Retinal pigment epithelial cell (primary cell): Measurements from ENCODE around the gene PCNX1.
"Not testable (repeated sequence)": the region's sequence is repeated elsewhere in the genome, so short reads cannot be mapped to it uniquely, and the experiment has no call there.

Experiments
- DNase-seq: peaks from one replicate; pipeline ENCODE4 v3.0.0-alpha.2; 2010; ENCODE audit warnings: low read depth
- H3K4me3 ChIP-seq: 2 replicates; pipeline ENCODE4 v1.5.1; 2011; ENCODE audit warnings: mild to moderate bottlenecking, low read length, control low read depth, moderate library complexity
- TF ChIP-seq, protein P1 (sequence below): conservative IDR thresholded peaks from 2 replicates; pipeline ENCODE4 v1.5.1; 2011; ENCODE audit warnings: low read depth, low read length, control low read depth, inconsistent platforms

The PCNX1 gene

DNA sequence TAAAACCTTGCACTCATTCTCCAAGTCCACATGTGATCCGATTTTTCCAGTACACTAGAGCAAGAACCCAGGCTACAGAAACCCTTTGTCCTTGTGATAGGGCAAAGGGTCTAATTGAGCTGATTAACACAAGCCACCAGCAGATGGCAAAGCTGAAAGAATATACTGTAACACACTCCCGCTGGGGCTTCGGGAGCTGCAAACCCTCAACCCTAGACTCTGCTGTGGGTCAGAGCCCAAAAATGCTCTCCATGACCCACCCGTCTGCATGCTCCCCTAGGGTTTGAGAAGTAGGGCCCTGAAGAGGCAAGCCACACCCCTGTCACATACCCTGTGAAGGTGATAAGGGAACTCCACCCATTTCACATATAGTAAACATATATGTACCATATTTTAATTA, 33.6 kb upstream of the PCNX1 start:
- no peak for DNase-seq
- TF ChIP-seq, protein P1, sequence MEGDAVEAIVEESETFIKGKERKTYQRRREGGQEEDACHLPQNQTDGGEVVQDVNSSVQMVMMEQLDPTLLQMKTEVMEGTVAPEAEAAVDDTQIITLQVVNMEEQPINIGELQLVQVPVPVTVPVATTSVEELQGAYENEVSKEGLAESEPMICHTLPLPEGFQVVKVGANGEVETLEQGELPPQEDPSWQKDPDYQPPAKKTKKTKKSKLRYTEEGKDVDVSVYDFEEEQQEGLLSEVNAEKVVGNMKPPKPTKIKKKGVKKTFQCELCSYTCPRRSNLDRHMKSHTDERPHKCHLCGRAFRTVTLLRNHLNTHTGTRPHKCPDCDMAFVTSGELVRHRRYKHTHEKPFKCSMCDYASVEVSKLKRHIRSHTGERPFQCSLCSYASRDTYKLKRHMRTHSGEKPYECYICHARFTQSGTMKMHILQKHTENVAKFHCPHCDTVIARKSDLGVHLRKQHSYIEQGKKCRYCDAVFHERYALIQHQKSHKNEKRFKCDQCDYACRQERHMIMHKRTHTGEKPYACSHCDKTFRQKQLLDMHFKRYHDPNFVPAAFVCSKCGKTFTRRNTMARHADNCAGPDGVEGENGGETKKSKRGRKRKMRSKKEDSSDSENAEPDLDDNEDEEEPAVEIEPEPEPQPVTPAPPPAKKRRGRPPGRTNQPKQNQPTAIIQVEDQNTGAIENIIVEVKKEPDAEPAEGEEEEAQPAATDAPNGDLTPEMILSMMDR = no peak
- no peak overlapping the region for H3K4me3 ChIP-seq

DNA sequence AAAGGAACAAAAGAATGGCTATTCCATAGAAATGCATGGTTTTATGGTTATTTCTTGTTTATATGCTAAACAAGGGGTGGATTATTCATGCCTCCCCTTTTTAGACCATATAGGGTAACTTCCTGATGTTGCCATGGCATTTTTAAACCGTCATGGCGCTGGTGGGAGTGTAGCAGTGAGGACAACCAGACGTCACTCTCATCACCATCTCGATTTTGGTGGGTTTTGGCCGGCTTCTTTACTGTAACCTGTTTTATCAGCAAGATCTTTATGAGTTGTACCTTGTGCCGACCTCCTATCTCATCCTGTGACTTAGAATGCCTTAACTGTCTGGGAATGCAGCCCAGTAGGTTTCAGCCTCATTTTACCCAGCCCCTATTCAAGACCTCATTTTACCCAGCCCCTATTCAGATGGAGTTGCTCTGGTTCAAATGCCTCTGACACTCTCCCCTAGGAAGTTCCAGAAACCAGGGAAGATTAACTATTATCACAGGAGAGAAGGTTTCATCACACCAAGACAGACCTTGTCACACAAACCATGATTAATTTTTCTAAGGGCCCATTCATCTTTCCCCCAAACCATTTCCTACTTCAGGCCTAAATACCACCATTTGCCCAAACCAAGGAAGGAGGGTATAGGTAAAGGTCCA, 31.3 kb upstream of the PCNX1 start:
- not testable (repeated sequence) for DNase-seq

DNA sequence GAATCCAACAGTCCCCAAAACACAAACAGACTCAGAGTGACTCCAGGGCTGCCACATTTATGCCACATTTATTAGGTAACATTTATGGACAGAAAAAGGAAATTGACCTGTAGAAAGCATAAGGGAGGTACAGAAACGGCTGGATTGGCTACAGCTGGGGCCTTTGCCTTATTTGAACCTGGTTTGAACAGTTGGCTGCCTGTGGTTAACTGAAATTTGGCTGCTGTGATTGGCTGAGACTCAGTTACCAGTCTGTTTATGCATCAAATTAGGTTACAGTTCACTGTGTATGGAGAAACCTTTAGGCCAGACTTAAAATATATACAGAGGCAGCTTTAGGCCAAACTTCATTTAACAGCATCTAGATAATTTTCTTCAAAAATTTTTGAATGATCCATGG, 27.8 kb upstream of the PCNX1 start:
- no peak for DNase-seq
- TF ChIP-seq, protein P1 = no peak
- H3K4me3 ChIP-seq = no peak overlapping the region

More for the DNA sequence above, 31.3 kb upstream of the PCNX1 start:
- not testable (repeated sequence) for H3K4me3 ChIP-seq

DNA sequence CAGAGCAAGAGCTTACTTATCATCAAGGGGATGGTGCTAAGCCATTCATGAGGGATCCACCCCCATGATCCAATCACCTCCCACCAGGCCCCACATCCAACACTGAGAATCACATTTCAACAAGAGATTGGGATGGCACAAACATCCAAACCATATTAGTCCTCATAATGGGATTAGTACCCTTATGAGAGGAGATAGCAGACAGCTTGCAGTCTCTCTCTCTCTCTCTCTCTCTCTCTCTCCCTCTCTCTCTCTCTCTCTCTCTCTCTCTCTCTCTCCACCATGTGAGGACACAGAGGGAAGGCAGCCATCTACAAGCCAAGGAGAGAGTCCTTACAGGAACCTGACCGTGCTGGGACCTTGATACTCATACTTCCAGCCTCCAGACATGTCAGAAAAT, 26.4 kb upstream of the PCNX1 start:
- not testable (repeated sequence) for DNase-seq, H3K4me3 ChIP-seq

DNA sequence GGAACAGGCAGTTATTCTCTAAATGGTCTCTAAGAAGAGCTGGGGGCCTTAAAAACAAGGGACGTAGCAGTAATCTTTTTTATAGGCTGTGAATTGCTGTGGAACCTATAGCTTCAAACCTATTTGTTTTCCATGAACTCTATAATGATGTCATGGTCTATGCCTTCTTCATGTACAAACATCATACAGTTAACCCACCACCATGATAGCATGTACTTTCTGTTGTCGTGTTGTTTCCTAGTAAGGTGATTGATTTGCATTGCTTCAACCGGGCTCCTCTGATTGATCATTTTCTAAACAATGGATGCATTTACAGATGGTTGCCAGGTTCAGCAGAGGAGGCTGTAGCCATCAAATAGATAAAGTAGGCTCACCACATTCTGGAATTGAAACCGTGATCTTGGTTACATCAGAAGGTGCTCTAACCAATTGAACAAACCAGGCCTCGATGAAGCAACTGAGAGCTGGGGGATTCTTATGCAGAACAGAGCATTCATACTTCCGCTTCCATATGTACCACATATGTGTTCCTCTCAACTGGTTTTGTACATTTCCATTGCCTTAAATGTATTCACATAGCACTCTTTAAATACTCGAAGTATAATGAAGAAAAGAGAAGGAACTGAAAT, 25.6 kb upstream of the PCNX1 start:
- H3K4me3 ChIP-seq = no peak overlapping the region
- no peak for DNase-seq
- TF ChIP-seq, protein P1 = no peak

DNA sequence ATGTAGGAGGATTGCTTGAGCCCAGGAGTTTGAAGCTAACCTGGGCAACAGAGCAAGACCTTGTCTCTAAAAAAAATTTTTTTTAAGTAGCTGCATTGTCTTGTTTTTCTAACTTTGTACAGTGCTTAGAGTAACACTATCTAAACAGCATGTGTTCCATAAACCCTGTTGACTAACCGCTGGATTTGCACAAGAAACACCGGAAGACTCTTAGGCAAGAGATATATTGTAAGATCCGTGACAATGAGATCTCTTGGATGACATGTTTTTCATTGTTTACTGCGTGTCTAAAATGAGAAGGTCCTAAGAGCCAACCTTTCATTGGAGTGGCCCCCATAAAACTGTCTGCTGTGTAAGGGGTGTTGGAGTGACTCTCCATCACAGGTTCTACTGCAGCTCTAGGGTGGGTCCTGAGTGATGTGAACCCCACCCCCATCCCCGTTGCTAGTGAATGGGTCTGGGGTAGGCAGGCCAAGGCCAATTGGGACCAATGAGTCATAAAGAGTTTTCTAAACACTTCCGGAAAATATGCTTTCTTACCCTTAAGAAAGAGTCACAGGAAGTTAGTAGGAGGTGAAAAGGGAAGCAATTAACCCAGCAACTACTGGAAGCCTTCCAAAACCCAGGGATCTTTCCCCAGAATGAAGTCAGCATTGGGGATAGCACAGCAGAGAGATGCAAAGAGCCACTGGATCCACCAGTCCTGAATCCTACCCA, 24.3 kb upstream of the PCNX1 start:
- no peak overlapping the region for H3K4me3 ChIP-seq
- DNase-seq = no peak
- TF ChIP-seq, protein P1 = no peak

DNA sequence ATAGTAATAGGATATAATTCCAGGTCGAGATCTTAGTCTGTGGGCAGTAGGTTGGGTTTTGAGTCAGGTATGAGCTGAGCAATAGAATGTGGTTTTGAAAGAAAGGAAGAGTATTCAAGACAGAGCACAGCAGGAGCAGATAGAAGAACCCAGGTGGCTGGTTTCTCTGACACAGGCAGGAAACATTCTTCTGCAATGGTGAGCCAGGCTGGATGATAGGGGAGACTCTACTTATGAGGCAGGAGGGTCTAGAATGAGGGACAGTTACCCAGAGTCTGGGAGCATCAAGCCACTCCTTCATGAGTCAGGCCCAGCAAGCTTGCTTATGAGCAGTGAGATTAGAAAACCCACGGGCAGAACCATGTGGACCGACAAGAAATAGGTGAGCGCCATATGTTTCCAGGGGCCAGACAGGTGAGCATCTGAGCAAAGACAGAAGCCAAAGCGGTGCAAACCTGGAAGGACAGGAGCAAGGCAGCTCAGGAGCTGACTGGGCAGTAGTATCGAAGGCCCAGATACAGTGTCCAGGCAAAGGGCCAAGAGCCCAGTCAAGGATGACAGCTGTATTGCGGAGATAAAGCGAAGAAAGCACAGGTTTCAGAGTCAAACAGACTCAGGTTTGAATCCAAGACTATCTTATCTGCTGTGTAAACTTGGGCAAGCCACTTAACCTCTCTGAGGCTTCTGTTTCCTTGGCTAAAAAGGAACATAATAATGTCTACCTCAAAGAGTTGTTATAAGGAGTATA, 22.5 kb upstream of the PCNX1 start:
- DNase-seq = no peak
- H3K4me3 ChIP-seq = no peak overlapping the region
- TF ChIP-seq, protein P1 = no peak
